NCI-H1048 (cell line): ENCODE data around the gene CACTIN.

Experiments
- DNase-seq: peaks from one replicate; lab custom pipeline; 2025; lab: John Stamatoyannopoulos, UW

CACTIN gene

DNA sequence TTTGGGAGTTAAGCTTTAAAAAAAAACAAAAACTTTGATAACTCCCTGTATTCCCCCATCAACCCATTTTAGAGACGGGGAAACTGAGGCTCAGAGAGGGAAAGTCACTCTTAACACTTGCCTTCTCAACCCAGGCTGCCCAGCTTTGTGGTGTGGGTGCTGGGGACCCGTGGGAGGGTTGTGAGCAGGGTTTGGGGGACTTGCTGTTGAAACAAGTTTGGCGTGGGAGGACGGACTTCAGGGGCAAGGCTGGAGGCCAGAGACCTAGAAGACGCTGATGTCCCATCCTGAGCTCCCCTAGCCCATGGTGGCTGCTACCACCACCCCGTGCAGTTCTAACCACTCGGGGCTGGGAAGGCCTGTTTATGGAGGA, 747 bp upstream of the CACTIN start:
- no peak for DNase-seq

DNA sequence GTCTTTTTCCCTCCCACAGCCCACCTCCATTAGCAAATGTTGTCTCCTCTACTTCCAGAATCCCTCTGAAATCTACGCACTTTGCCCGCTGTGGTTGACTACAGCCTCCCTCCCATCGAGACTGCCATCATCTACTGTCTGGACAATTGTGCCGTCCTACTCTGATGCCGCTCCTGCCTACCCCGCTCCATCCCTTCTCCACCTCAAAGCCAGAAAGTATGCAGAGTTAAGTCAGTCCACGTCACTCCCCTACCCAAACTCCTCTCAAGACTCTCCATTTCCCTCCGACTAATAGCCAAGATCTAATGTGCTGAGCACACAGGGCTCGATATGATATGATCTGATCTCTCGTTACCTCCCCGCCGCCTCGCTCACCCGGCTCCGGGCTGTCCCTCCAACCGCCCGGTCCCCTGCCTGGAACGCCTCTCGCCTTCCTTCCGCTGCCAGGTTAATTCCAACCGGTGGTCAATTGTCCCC, 556 bp downstream of the CACTIN start:
- DNase-seq = no peak

DNA sequence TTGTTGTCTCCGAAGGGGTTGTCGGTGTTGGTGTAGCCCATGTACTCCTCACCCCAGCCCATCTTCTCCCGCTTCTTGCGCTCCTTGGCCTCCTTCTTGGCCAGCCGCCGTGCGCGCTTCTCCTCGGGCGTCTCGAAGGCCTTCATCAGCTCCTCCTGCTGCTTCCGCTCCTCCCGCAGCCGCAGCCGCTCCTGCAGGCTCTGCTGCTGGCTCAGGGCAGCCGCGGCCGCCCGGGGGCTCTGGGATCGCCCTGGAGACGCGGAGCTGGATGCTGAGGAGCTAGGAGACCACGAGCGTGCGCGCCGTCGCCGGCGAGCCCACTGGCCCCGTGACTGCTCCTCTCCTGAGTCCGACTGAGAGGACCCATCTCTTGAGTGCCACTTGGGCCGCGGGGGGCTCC, 2.9 kb downstream of the CACTIN start:
- DNase-seq = no peak

DNA sequence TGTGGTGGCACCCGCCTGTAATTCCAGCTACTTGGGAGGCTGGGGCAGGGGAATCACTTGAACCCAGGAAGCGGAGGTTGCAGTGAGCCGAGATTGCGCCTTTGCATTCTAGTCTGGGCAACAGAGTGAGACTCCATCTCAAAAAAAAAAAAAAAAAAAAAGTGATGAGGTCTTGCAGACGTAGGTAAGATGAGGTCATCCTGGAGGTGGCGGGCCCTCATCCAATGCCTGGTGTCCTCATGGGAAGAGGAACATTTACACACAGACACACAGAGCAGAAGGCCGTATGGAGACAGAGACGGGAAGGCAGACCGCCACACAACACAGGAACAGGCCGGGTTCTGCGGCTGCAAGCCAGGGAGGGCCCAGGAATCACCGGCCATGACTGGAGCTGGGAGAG, 4.4 kb downstream of the CACTIN start:
- DNase-seq = no peak

DNA sequence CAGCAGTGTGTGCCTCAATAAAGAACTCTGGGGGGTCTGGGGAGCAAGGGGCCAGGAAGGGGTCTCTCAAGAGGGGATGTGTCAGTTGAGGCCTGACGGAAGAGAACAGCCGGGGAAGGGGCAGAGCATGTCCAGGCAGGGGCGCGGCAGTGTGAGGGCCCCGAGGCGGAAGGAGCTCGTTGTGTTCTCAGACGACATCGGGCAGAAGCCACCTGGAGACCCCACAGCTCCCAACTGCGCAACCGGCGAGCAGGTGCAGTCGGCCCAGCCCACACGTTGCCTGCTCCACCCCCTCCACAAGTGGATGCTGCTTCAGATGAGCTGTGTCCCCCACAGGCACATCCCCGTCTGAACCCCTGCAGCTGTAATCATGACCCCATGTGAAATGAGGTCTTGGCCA, 4.9 kb downstream of the CACTIN start:
- DNase-seq = no peak

DNA sequence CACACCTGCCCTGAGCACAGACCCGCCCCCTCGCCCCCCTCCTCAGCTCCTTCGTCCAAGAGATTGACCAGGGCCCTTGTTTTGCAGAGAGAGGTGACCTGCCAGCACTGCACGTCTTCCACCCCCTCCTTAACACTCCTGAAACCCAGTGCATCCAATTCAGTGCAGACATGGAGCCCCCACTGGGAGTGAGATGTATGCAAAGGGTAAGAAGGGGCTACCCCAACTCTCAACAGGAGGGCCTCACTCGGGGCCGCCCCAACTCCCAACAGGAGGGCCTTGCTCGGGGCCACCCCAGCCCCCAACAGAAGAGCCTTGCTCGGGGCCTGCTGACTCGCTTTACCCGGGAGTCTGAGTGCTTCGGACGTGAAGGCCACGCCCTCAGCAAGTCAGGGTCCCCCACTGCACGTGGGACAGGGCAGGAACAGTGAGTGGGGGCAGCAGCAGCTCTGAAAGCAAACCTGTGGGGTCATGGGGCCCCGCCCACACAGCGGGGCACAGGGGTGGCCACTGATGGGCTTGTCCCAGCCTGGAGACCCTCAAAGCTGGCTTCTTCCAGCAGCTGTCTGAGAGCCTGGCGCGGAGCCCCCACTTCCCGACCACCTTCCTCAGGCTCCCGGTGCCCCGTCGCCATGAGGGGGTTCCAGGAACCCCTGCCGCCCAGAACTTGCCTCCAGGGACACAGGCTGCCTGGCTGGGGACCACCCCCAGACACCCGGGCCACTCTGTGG, 5.6 kb downstream of the CACTIN start:
- no peak for DNase-seq

DNA sequence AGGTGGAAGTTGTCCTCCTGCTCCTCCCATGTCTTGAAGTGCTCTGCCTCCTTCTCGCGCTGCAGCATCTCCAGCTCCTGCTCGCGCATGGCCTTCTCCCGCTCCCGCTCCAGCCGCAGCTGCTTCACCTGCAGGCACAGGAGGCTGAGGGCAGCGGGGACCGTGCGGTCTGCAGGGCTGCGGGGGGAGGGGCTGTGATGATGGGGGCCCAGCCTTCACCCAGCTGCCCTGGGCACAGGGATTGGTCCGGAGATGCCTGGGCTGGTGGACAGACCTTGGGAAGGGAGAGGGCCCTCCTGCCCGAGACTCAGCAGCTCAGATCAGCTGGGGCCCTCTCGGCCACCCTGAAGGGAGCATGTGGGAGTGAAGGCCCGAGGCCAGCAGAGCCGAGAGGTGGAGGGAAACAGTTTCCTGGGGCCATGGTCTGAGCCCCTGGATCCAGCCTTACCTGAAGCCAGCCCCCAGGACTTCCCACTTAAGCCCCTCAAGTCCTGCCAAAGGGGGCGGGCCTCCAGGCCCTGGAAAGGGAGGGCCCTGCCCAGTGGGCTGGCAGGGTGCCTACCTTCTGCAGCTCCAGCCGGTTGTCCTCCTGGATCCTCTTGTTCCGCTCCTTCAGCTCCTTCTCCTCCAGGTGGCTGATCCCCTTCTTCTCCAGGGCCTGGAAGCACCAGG, 6.3 kb downstream of the CACTIN start:
- no peak for DNase-seq

DNA sequence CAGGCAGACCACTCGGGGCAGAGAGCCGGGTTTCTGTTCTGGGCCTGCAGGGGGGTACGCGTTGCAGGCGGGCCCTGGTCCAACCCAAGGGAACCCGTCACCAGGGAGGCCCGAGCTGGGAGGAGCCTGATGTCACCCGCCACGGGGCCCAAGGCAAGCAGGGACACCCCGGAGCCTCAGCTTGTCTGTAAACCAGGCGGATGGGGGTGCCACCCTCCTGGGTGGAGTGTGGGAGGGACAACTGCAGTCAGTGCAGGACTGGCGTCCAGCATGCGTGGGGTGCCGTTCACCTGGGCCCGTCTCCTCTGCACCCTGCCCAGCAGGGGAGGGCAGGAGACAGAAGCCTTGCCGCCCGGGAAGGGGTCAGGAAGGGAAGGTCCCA, 7.0 kb downstream of the CACTIN start:
- DNase-seq = no peak

DNA sequence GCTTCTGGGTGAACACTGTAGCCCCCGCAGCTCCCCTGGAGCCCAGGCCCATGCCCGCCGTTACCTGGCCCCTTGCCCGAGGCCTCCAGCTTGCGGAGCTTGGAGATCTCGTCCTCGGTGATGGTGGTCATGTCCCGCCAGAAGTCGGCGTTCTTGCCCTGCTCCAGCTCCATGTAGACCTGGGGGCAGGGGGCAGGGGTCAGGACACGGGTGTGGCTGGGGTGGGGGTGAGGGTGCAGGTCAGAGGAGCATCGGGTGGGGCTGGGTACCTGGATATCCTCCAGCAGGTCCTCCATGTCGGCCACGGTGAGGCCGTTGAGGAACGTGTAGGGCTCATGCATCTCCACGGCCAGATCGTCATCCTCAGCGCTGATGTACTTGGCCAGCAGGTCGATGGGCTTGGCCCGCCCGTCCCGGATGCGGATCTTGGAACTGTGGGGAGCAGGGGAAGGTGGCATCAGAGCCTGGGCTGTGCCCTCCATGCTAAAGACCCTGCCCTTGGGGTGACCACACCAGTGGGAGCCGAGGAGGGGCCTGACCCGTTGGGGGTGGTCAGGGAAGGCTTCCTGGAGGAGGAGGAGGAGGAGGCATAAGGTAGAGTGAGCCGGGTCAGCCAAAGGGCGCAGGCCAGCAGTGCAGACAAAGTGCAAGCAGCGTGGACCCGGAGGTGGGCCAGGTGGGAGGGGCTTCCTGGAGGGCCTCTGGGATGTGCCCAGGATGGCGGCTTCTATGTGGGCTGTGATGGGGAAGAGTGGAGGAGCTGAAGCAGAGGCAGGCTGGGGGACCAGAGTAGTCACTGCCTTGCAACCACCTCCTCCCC, 7.6 kb downstream of the CACTIN start:
- DNase-seq = no peak

DNA sequence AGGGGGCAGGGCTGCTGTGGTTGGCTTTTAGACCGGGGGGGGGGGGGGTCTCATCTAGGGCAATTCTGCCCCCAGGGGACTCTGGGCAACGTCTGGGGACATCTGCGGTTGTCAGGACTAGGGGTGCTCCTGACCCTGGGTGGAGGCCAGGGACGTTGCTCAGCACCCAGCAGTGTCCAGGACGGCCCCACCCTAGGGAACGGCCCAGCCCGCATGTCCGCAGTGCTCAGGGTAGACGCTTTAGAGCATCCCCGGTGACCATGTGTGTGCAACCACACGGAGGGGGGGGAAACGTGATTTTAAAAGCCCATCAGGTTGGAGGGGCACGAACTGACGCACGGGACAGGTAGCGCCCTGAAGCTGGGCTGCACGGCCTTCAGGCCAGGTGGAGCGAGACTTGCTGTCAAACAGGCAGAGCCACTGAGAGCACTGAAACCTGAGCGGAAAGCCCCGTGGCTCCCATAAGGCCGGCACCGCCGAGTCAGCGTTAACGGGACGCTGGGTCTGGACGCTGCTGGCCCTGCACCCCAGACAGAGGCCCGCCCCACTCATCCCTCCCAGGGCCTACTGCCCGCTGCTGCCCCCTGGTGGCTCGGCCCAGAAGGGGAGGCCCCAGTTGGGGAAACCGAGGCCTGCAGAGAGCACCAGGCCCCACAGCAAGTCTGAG, 8.3 kb downstream of the CACTIN start:
- DNase-seq = no peak

DNA sequence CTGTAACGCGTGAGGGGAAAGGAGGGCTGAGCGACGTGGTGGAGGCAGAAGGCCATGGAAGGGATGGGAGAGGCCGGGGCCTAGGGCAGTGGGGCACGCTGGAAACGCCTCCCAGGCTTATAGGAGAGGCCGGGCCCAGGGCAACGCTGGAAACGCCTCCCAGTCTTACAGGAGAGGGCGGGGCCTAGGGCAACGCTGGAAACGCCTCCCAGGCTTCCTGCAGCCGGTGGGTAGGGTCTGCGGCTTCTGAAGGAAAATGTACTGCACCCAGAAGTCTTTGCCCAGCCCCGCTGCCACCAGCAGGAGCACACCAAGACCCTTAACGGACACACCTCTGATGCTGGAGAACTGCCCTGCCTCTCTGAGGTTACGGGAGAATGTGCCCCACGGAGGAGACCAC, 9.1 kb downstream of the CACTIN start:
- DNase-seq = no peak

DNA sequence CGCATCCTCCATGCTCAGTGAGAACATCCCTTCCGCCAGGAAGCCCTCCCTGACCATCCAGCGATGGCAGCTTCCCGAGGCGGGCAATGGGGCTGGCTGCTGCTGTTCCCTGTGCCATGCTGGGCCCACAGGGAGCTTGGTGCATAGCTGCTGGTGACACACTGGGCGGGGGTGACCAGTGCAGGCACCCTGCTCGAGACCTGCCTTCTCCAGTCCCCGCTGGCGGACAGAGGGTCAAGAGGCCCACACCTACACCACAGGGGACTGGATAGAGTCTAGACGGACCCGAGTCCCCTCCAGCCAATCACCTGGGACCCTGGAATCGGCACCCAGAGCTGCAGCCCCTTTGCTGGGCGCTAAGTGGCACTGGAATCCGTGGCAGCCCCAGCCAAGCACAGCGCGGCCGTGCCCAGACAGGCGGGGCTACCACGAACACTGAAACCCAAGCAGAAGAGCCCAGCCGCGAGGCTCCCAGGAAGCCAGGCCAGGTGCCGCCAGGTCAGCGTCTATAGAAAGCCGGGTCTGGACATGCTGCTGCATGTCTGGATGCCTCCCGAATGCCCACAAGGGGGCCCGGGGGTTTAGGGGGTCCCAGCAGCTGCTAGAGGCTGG, 11.0 kb downstream of the CACTIN start:
- no peak for DNase-seq

DNA sequence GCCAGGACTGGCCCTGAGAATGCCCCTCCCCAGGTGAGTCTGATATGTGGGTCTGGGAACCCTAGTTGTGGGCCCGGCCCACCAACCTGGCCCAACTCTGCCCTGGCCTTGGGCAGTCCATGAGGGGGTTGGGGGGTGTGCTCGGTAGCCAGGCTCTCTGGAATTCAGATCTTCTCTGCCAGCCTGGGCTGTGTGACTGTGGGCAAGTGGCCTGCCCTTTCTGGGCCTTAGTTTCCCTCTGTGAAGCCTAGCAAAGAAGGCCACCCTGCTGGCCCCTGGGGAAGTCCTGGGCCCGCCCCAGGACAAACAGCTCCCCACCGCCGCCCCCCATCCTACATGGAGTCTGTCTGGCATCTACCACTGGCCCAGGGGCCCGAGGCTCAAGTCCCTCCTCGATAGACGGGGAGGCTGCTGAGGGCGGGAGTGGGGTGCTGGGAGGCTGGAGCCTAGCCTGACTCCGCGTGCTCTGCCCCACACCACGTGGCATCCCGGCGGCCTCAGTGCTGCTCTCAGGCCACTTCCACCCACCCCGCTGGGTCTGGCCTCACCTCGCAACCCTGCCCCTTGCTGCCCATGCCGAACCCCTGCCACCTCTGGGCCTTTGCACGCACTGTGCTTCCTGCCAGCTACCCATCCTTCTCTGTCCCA, 11.6 kb downstream of the CACTIN start:
- no peak for DNase-seq

DNA sequence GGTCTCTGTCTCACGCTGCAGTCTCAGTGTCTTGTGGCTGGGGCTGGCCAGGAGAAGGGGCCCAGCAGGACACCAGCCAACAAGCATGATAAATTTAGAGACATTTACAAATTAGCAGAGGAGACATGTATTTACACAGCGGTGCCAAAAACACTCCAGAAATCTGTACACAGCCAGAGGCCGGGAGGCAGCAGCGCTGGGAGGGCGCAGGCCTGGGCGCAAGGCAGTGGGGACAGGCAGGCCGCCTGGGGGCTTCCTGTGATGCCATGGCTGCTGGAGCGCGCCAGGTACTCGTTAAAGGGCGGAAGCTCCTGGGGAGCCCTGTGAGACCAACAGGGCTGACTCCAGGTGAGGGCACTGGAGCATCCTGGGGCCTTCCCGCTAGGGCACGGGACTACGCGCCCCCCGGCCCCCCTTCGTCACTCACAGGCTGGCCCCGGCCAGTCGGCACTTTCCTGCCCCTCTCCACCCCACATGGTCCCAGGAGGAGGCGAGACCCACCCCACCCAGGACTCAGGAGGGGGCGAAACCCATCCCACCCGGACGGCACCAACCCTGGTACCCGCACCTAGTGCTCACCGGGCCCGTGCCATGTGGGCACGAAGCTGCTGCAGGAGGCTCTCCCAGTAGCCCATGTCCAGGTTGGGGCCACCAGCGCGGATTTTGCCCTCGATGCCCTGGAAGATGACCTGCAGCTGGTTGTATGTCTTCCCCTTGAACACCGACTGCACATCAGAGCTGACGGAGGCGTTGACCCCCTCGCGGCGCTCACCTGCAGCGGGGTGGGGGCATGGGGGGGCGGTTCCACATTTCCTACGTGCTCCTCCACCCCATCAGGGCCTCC, 12.6 kb downstream of the CACTIN start:
- DNase-seq = no peak

DNA sequence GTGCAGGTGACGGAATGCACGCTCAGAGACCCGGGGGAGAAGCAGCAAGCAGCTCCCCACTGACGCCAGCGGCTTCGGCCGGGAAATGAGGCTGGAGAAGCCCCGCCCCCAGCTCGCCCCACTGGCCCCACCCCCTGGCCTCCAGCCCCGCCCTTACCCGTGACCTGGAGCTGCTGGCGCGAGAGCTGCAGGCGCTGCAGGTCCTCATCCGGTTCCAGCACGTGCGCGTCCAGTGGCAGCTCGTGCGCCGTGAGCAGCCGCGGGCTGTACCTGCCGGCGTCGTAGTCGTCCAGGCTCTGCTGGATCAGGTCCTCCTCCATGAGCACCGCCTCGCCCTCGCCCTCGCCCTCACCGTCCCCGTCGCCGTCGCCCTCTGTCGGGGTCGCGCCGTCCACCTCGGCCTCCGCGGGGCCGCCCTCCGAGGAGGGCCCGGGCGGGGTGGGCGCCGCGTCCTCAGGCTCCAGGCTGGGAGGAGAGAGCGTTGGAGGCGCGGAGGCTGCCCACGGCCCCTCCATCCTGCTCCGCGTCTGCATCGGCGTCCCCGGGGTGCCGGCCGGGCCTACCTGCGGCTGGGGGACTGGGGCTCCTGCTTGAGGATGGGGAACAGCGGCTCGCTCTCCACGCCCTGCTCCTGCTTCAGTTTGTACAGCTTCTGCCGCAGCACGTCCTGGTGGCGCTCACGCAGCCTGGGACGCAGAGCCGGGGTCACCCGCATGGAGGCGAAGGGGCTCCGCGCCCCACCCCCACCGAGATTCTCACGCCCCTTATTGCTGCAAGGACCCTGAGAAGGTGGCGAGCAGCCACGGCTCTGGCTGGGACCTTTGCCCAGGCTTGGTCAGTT, 13.5 kb downstream of the CACTIN start:
- DNase-seq = no peak

DNA sequence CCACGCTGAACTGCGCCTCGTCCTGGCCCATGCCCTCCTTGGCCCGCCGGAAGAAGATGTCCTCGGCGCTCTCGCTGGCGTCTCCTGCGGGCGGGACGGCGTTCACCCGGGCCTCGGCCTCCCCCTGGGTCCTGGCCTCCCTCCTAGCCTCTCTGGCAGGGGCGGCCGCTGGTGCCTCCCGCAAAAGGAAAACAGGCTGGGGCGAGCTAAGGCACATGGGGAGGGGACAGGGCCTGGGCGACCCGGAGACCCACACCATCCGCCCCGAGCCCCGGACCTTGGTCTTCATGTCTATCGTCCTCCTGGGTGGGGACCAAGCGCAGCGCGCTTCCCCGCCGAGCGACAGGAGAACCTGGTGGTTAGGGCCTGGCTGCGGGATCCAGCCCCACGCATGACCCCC, 14.3 kb downstream of the CACTIN start:
- DNase-seq = no peak

DNA sequence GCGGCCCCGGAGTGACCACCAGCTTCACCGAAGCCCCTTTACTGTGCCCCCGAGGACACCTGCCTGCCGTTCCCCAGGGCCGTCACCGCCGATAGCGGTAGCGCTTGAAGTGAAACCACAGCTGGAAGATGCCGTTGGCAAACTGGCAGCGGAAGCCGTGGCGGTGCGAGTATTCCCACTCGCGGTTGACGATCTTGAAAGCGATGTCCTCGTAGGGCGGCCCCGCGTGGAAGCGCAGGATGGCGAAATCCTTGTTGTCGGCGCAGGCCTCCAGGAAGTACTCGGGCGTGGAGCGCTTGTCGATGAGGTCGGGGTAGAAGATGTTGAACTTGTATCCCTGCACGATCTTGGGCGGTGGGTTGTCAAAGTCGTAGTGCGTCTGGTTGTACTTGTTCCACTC, 14.7 kb downstream of the CACTIN start:
- DNase-seq = no peak

DNA sequence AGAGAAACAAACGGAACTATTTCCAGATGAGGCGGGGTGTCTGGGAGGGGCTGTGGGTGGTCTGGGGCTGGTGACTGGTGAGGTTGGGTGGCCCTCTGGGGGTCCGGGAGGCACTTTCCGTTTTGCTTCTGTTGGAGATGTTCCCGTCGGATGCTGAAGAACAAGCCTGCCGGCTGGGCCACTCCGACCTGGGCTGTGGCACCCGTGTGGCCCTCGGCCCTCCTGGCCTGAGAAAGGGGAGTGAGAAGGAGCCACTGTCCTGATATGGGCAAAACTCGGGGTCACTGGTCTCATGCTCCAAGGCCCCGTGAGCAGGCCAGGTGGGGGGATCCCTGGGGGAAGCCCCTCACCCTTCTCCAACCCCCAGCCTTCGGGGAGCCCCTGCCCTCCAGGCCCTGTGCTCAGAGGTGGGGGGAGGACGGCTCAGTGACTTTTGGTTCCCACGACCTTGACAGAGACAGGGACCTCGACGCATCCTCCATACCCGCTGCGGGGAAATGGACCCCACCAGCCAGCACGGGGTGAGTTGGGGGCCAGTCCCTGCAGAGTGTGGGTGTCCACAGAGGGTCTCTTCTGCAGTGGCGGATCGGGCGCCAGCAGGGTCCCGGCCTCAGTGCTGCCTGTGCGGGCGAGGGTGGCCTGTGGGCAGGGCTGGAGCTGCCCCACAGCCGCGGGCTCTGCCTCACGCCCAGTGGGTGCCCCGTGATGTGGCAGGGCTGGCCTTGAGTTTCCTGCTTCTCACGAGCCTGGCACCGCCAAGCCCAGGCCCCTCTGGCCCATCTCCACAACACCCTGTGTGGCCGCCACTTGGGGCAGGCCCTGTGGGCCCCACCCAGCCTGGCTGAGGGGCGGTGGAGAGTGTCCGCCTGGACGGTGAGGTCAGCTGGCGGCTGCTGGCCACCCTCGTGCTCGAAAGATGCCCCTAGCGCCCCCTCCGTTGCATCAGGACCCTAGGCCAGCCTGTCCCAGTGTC, 15.6 kb downstream of the CACTIN start:
- no peak for DNase-seq
